ENCODE results near the gene C1QTNF6.

C1QTNF6 gene

GRCh38 chr22:37141971-37142370 lies 46.1 kb downstream of the C1QTNF6 start:
- no peak for DNase-seq (ENCODE audit: low read depth)

DNA sequence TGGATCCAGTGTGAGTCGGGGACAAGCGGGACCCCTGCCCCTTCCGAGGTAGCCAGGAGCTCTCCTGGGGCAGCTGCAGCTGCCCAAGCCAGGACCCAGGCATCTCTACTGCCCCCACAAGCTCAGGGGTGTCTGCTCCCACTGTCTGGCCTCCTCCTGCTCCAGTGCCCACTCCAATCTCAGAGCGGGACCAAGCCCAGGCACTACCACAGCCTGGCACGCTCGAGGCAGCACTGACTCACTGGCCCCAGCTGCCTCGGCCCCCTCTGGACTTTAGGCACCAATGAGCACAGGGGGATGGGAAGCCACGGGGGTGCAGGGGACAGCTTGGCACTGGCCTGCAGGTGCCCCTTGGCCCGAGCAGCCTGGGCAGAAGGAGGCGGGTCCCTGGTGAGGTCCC lies 46.6 kb downstream of the C1QTNF6 start:
- DNase-seq (ENCODE audit: low read depth): no peak

DNA sequence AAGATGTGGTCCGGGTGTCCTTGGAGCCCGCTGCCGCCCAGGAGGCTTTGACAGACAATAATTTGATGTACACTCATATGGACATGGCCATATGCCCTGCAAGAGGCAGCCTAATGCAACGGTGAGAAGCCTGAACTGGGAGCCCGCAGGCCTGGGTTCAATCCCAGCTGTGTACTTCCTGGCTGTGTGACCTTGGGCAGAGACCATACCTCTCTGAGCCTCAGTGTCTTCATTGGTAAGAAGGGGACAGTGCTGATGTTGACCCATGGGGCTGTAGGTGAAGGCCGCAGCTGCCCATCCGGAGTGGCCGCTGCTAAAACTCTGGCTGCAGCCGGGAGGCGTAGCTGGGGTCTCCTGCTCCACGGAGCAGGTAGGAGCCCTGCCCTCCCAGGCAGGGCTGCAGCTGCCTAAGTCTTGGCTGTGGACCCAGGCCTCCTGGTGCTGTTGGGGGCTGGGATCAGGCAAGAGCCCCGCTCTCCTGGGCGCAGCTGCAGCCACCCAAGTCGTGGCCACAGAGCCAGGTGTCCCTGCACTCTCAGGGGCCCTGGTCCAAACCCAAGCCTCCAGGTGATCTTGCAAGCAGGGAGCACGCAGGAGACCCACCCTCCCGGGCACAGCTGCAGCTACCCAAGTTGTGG lies 47.2 kb downstream of the C1QTNF6 start:
- no peak for DNase-seq (ENCODE audit: low read depth)

DNA sequence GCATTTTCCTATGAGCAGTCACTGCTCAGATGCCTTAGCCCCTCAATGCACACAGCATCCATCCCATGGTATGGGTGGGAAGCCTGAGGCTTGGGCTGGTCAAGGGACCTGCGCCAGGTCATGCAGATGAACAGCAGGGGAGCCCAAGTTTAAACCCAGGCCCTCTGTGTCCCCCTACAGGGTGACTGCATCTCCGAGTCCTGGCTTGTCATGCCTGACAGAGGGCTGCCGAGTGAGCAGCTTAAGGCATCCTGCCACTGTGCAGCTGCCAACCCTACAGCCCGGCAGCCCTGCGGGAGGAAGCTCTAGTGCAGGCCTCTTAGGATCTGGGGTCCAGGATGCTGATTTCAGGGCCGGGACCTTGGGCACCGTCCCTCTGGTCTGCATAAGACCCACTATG lies 48.3 kb downstream of the C1QTNF6 start:
- DNase-seq (ENCODE audit: low read depth): no peak

DNA sequence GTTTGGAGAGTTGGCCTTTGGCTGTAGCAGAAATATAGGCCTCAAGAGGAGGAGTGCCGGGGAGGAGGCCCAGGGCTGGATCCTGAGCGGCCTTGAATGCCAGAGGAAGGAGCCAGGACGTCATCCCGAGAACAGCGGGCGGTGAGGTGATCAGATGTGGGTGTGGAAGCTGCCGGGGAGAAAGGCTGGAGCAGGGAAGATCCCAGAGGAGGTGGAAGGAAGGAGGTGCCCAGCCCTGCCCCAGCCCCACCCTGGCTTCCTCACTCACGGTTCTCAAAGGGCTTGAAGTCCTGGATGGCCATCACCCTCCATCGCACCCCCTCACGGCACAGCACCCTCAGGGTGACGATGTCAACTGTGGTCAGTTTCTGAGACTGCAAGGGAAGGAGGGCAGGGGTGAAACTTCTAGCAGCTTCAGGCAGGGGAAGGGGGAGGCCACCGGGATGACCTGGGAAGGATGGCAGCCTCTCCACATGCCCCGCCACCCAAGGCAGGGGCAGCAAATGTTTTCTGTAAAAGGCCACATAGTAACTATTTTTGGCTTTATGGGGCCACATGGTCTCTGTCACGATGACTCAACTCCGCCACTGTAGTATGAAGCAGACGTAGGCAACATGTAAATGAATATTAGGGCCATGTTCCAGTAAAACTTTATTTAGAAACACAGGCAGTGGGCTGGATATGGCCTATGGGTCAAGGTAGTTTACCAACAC lies 49.0 kb downstream of the C1QTNF6 start:
- DNase-seq (ENCODE audit: low read depth): no peak

DNA sequence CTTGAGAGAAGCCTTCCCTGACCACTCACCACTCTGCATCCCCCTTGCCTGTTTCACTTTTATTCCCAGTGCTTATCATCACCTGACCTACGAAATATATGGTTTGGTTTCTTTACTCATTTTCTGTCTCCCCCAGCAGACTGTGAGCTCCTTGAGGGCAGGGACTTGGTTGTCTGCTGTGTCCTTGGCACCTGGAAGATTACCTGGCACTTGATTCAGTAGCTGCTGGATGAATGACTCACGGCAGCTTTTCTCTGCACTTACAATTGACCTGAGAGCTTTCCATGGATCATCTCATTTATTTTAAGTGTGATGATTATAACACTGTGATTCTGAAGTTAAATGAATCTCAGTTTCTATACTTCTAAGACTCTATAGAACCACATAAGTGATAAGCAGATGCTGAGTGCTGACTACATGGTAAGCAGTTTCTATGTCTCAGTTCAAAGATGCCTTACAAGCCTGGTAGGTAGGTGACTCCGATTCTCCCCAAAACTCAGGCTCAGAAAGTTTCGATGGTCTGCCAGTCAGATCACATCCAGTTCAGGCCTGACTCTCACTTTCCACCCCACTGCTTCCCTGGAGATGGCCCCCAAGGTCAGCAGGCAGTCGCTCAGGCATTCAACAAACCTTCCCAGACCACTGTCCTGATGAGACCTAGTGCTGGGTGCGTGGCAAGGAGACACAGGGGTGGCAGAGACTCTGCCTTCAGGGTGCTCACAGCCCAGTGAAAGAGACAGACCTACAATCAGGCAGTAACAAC lies 50.0 kb downstream of the C1QTNF6 start:
- DNase-seq (ENCODE audit: low read depth): no peak

DNA sequence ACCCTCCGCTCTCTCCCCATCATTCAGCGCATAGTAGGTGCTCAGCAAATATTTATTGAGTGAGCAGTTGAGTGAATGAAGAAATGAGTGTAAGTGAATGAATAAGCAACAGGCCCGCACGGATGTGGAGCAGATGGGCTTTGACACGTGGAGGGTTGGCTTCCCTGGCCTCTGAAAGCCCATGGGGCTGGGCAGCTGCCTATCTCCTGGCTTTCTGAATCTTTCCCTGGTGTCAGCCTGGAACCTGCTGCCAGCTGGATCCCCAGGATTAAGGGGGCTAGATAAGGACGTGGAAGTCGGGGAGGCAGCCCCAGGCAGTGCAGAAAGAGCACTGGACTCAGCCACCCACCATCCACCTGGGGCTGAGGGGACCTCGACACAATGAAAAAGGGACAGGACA lies 50.9 kb downstream of the C1QTNF6 start:
- DNase-seq (ENCODE audit: low read depth): no peak

DNA sequence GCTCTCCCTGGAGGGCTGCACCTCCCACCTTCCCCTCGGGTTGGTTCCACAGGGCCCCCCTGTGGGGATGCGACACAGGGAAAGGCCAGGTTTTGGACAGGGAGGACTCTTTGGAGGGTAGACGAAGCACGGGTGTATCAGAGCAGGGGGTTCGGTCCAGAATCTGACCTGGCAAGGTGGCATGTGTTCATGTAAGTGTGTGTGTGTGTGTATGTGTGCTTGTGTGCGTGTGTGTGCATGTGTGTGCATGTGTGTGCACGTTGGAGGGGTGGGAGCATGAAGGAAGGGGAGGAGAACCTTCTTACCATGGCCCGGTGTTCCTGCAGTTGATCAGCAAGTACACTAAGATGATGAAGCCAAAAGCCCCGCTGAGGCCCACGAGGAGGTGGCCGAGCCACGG lies 53.0 kb downstream of the C1QTNF6 start:
- no peak for DNase-seq (ENCODE audit: low read depth)

DNA sequence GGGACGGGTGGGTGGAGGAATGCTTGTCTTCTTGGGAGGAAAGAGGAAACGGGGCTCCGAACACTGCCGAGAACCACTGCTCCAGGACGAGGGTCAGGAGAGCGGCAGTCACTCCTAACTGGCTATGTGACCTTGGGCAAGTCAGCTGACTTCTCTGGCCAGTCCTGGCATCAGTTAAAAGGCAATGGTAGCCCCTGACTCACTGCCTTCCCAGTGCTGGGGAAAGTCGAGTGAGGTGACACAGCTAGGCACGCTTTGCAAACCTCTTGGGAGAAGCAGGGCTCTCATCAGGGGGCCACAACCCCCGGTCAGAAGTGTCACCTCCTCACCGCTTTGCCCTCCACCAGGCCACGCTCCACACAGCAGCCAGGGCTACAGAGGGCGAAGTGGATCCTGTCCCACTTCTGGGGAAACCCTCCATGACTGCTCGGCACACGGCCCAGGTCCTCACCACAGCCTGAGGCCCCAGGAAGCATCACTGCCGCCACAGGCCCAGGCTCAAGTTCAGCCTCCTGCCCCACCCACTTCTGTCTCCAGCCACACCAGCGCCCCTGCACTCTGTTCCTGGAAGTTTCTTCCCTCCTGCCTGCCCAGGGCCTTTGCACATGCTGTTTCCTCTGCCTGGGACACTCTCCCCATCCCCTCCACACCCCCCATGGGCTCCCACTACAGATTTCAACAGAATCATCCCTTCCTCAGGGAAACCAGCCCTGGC lies 54.6 kb downstream of the C1QTNF6 start:
- DNase-seq (ENCODE audit: low read depth): no peak

- no peak for DNase-seq (ENCODE audit: low read depth)
Measured at GRCh38 chr22:37132773-37133172, 55.3 kb downstream of the C1QTNF6 start.

Measured in T follicular helper cell (primary cell).